Measurements from ENCODE around the gene CD36. TPM values are rescaled to one million over a fixed set of nuclear protein-coding genes. Genes with fewer than 3 reads are reported as not detected.

CD36 gene
- total and polyA plus RNA-seq, 5 donors, result 460 to 639 (median 570) TPM

GRCh38 chr7:80699721-80700256, 61.3 kb downstream of the CD36 start:
- Histone ChIP-seq H3K27me3 (ENCODE audit: control insufficient read depth, insufficient read depth) (no peaks in the 10 kb centered on the region), H3K4me3 (ENCODE audit: low read length) (no peak overlapping the region), H3K4me1 (ENCODE audit: control insufficient read depth, insufficient read depth, low read length) (no peaks in the 10 kb centered on the region), H3K9me3 (ENCODE audit: control insufficient read depth, low read length) (no peaks in the 10 kb centered on the region), H3K27ac (ENCODE audit: low read length) (no peak overlapping the region)
- 46% methylated on average over 4 of the region's 4 CpGs for WGBS
- ATAC-seq (peak; percentile 64 to 80), DNase-seq (no peak)
- intact Hi-C loops (cut with DNase I), result loop anchor here (5.0 to 10.0 kb wide), 7 partner anchors 555 to 775 kb away; no protein-coding TSS in a partner anchor

GRCh38 chr7:80703272-80703671, 64.8 kb downstream of the CD36 start:
- 63% methylated on average over 1 of the region's 1 CpG for WGBS
- no peaks in the 10 kb centered on the region for H3K27me3 ChIP-seq (ENCODE audit: control insufficient read depth, insufficient read depth)
- H3K27ac ChIP-seq (ENCODE audit: low read length), result no peak overlapping the region
- no peaks in the 10 kb centered on the region for H3K4me1 ChIP-seq (ENCODE audit: control insufficient read depth, insufficient read depth, low read length)
- intact Hi-C loops (cut with DNase I), result loop anchor here (5.0 to 10.0 kb wide), 5 partner anchors 552 to 772 kb away; no protein-coding TSS in a partner anchor
- no peak overlapping the region for H3K4me3 ChIP-seq (ENCODE audit: low read length)
- no peaks in the 10 kb centered on the region for H3K9me3 ChIP-seq (ENCODE audit: control insufficient read depth, low read length)
- DNase-seq, result no peak
- no peak for ATAC-seq

GRCh38 chr7:80705130-80705781, 66.8 kb downstream of the CD36 start:
- Histone ChIP-seq H3K4me1 (ENCODE audit: control insufficient read depth, insufficient read depth, low read length) (no peaks in the 10 kb centered on the region), H3K27me3 (ENCODE audit: control insufficient read depth, insufficient read depth) (no peaks in the 10 kb centered on the region), H3K4me3 (ENCODE audit: low read length) (no peak overlapping the region), H3K27ac (ENCODE audit: low read length) (no peak overlapping the region), H3K9me3 (ENCODE audit: control insufficient read depth, low read length) (no peaks in the 10 kb centered on the region)
- intact Hi-C loops (cut with DNase I), result loop anchor here (10.0 kb wide), 4 partner anchors 550 to 770 kb away; no protein-coding TSS in a partner anchor
- ATAC-seq, result no peak
- DNase-seq, result no peak
- 75% methylated on average over 2 of the region's 2 CpGs for WGBS

- WGBS, result 87% methylated on average over 1 of the region's 1 CpG
- intact Hi-C loops (cut with DNase I), result loop anchor here (10.0 kb wide), 4 partner anchors 547 to 767 kb away; no protein-coding TSS in a partner anchor
Measured at GRCh38 chr7:80707318-80707717, 68.9 kb downstream of the CD36 start.

GRCh38 chr7:80708123-80708522, 69.7 kb downstream of the CD36 start:
- DNase-seq, result no peak
- Histone ChIP-seq H3K4me3 (ENCODE audit: low read length) (no peak overlapping the region), H3K27ac (ENCODE audit: low read length) (no peak overlapping the region), H3K9me3 (ENCODE audit: control insufficient read depth, low read length) (no peaks in the 10 kb centered on the region), H3K27me3 (ENCODE audit: control insufficient read depth, insufficient read depth) (no peaks in the 10 kb centered on the region), H3K4me1 (ENCODE audit: control insufficient read depth, insufficient read depth, low read length) (no peaks in the 10 kb centered on the region)
- intact Hi-C loops (cut with DNase I), result loop anchor here (10.0 kb wide), 4 partner anchors 547 to 767 kb away; no protein-coding TSS in a partner anchor
- ATAC-seq, result no peak
- WGBS, result 68% methylated on average over 2 of the region's 2 CpGs

More at GRCh38 chr7:80707318-80707717, 68.9 kb downstream of the CD36 start:
- Histone ChIP-seq H3K4me3 (ENCODE audit: low read length) (no peak overlapping the region), H3K4me1 (ENCODE audit: control insufficient read depth, insufficient read depth, low read length) (no peaks in the 10 kb centered on the region), H3K9me3 (ENCODE audit: control insufficient read depth, low read length) (no peaks in the 10 kb centered on the region), H3K27ac (ENCODE audit: low read length) (no peak overlapping the region), H3K27me3 (ENCODE audit: control insufficient read depth, insufficient read depth) (no peaks in the 10 kb centered on the region)
- DNase-seq, result no peak
- no peak for ATAC-seq

- 44% methylated on average over 2 of the region's 2 CpGs for WGBS
- DNase-seq (peak in 1 of 3 donors; percentile 33), ATAC-seq (no peak)
- Histone ChIP-seq H3K9me3 (ENCODE audit: control insufficient read depth, low read length) (no peaks in the 10 kb centered on the region), H3K27ac (ENCODE audit: low read length) (no peak overlapping the region), H3K4me3 (ENCODE audit: low read length) (no peak overlapping the region), H3K27me3 (ENCODE audit: control insufficient read depth, insufficient read depth) (no peaks in the 10 kb centered on the region), H3K4me1 (ENCODE audit: control insufficient read depth, insufficient read depth, low read length) (no peaks in the 10 kb centered on the region)
- intact Hi-C loops (cut with DNase I), result no loop called here
Measured at GRCh38 chr7:80711531-80711930, 73.1 kb downstream of the CD36 start.

- no peaks in the 10 kb centered on the region for H3K4me1 ChIP-seq (ENCODE audit: control insufficient read depth, insufficient read depth, low read length)
- ATAC-seq (no peak), DNase-seq (no peak)
- WGBS, result 80% methylated on average over 3 of the region's 3 CpGs
- intact Hi-C loops (cut with DNase I), result no loop called here
- no peak overlapping the region for H3K27ac ChIP-seq (ENCODE audit: low read length)
- H3K9me3 ChIP-seq (ENCODE audit: control insufficient read depth, low read length), result no peaks in the 10 kb centered on the region
- H3K4me3 ChIP-seq (ENCODE audit: low read length), result no peak overlapping the region
- H3K27me3 ChIP-seq (ENCODE audit: control insufficient read depth, insufficient read depth), result no peaks in the 10 kb centered on the region
Measured at GRCh38 chr7:80719261-80719660, 80.8 kb downstream of the CD36 start.

- intact Hi-C loops (cut with DNase I), result no loop called here
- Histone ChIP-seq H3K27me3 (ENCODE audit: control insufficient read depth, insufficient read depth) (no peaks in the 10 kb centered on the region), H3K4me3 (ENCODE audit: low read length) (no peak overlapping the region), H3K9me3 (ENCODE audit: control insufficient read depth, low read length) (no peaks in the 10 kb centered on the region), H3K4me1 (ENCODE audit: control insufficient read depth, insufficient read depth, low read length) (no peaks in the 10 kb centered on the region), H3K27ac (ENCODE audit: low read length) (no peak overlapping the region)
- ATAC-seq (no peak), DNase-seq (no peak)
- WGBS, result 92% methylated on average over 3 of the region's 3 CpGs
Measured at GRCh38 chr7:80720146-80720545, 81.7 kb downstream of the CD36 start.

GRCh38 chr7:80721883-80722615, 83.6 kb downstream of the CD36 start:
- no peaks in the 10 kb centered on the region for H3K27me3 ChIP-seq (ENCODE audit: control insufficient read depth, insufficient read depth)
- peak overlapping the region; percentile 59 for H3K27ac ChIP-seq (ENCODE audit: low read length)
- no peak overlapping the region for H3K4me3 ChIP-seq (ENCODE audit: low read length)
- 35% methylated on average over 3 of the region's 3 CpGs for WGBS
- ATAC-seq (peak; percentile 91 to 92), DNase-seq (peak in 2 of 3 donors; percentile 16 to 42)
- no peaks in the 10 kb centered on the region for H3K4me1 ChIP-seq (ENCODE audit: control insufficient read depth, insufficient read depth, low read length)
- intact Hi-C loops (cut with DNase I), result no loop called here
- no peaks in the 10 kb centered on the region for H3K9me3 ChIP-seq (ENCODE audit: control insufficient read depth, low read length)

GRCh38 chr7:80722616-80723195, 84.3 kb downstream of the CD36 start:
- ATAC-seq (peak; percentile 87 to 97), DNase-seq (peak; percentile 41 to 78 (median 72))
- intact Hi-C loops (cut with DNase I), result no loop called here
- H3K27me3 ChIP-seq (ENCODE audit: control insufficient read depth, insufficient read depth), result no peaks in the 10 kb centered on the region
- peak overlapping the region; percentile 59 for H3K27ac ChIP-seq (ENCODE audit: low read length)
- no peaks in the 10 kb centered on the region for H3K4me1 ChIP-seq (ENCODE audit: control insufficient read depth, insufficient read depth, low read length)
- no peak overlapping the region for H3K4me3 ChIP-seq (ENCODE audit: low read length)
- no peaks in the 10 kb centered on the region for H3K9me3 ChIP-seq (ENCODE audit: control insufficient read depth, low read length)
- WGBS, result 48% methylated on average over 3 of the region's 3 CpGs
